Osteoblast (primary cell): Measurements from ENCODE around the gene KCTD13. TPM values are rescaled to one million over a fixed set of nuclear protein-coding genes. Genes with fewer than 3 reads are reported as not detected.
A peak's percentile ranks its signal among the peaks of the same experiment; 100 is the strongest.

Experiments
- DNase-seq: peaks from one replicate; pipeline ENCODE4 v3.0.0; 2011; ENCODE audit warnings: low spot score, mixed read lengths; ENCODE audit not compliant: insufficient read length; ENCODE audit errors: missing footprints
- H2AFZ ChIP-seq: 2 replicates; pipeline ENCODE4 v1.6.0; 2011; ENCODE audit warnings: mild to moderate bottlenecking, low read length
- H3K27ac ChIP-seq: 2 replicates; pipeline ENCODE4 v1.5.1; 2011; ENCODE audit warnings: mild to moderate bottlenecking, low read depth, low read length, moderate library complexity
- H3K27me3 ChIP-seq: 2 replicates; pipeline ENCODE4 v1.6.0; 2012; ENCODE audit warnings: mild to moderate bottlenecking, control low read depth, inconsistent platforms, low read length, moderate library complexity; ENCODE audit not compliant: insufficient read depth
- H3K36me3 ChIP-seq: 2 replicates; pipeline ENCODE4 v1.5.1; 2011; ENCODE audit warnings: mild to moderate bottlenecking, low read length, control low read depth, moderate library complexity; ENCODE audit not compliant: insufficient read depth
- H3K4me1 ChIP-seq: 2 replicates; pipeline ENCODE4 v1.5.1; 2011; ENCODE audit warnings: mild to moderate bottlenecking, low read length, control low read depth, moderate library complexity; ENCODE audit not compliant: insufficient read depth
- H3K4me2 ChIP-seq: 2 replicates; pipeline ENCODE4 v1.6.0; 2011; ENCODE audit warnings: mild to moderate bottlenecking, low read length; ENCODE audit not compliant: insufficient read depth
- H3K4me3 ChIP-seq: fragments of 200-600 bp; sonication (generic); 3 replicates; pipeline ENCODE4 v1.5.1; 2012; ENCODE audit warnings: mild to moderate bottlenecking, low read length, inconsistent platforms; ENCODE audit not compliant: insufficient read depth
- H3K79me2 ChIP-seq: 2 replicates; pipeline ENCODE4 v1.6.0; 2012; ENCODE audit warnings: mild to moderate bottlenecking, low read length, control low read depth, inconsistent platforms; ENCODE audit not compliant: insufficient read depth
- H3K9me3 ChIP-seq: 2 replicates; pipeline ENCODE4 v1.5.1; 2011; ENCODE audit warnings: low read depth, low read length, control low read depth
- H4K20me1 ChIP-seq: 2 replicates; pipeline ENCODE4 v1.6.0; 2012; ENCODE audit warnings: mild to moderate bottlenecking, low read length, control low read depth; ENCODE audit not compliant: insufficient read depth
- CTCF ChIP-seq: IDR thresholded peaks from 2 replicates; pipeline ENCODE4 v1.5.1; 2011; ENCODE audit warnings: mild to moderate bottlenecking, low read depth, low read length, moderate library complexity; ENCODE audit errors: extremely low read depth
- total RNA-seq: library from RNA; depleted of rRNA; stranded (reverse); fragments of >200 nt; gene quantifications from 2 replicates; pipeline ENCODE4 v1.2.3, GENCODE V29; 2012

KCTD13 gene
- total RNA-seq, 1 donor = 11.9 TPM

GRCh38 chr16:29968205-29968604 is 42.2 kb upstream of the KCTD13 start:
- Histone ChIP-seq H3K9me3 (no peaks in the 10 kb centered on the region), H3K27me3 (no peaks in the 10 kb centered on the region), H3K79me2 (peaks cover 5% of the 10 kb centered on the region), H3K27ac (no peak overlapping the region), H2AFZ (no peak overlapping the region), H3K36me3 (peaks cover 31% of the 10 kb centered on the region), H3K4me3 (no peak overlapping the region), H3K4me1 (peaks cover under 1% of the 10 kb centered on the region), H3K4me2 (no peak overlapping the region), H4K20me1 (no peaks in the 10 kb centered on the region)
- no peak for TF ChIP-seq CTCF
- no peak for DNase-seq

- no peaks in the 10 kb centered on the region for H4K20me1 ChIP-seq
- no peak for TF ChIP-seq CTCF
- DNase-seq = no peak
- H3K4me3 ChIP-seq = peak overlapping the region; percentile 74
- H2AFZ ChIP-seq = peak overlapping the region; percentile 77
- no peaks in the 10 kb centered on the region for H3K9me3 ChIP-seq
- H3K4me1 ChIP-seq = peaks cover 9% of the 10 kb centered on the region
- no peaks in the 10 kb centered on the region for H3K27me3 ChIP-seq
- H3K36me3 ChIP-seq = peaks cover 8% of the 10 kb centered on the region
- H3K4me2 ChIP-seq = peak overlapping the region; percentile 80
- H3K79me2 ChIP-seq = peaks cover 7% of the 10 kb centered on the region
- H3K27ac ChIP-seq = peak overlapping the region; percentile 61
These were observed 37.2 kb upstream of the KCTD13 start for GRCh38 chr16:29963021-29963743.

GRCh38 chr16:29962344-29962994 is 36.4 kb upstream of the KCTD13 start:
- DNase-seq = peak; percentile 91
- no peaks in the 10 kb centered on the region for H3K9me3 ChIP-seq

More at GRCh38 chr16:29962344-29962994, 36.4 kb upstream of the KCTD13 start:
- Histone ChIP-seq H3K27me3 (no peaks in the 10 kb centered on the region), H3K4me2 (peak overlapping the region; percentile 80), H3K4me1 (peaks cover 9% of the 10 kb centered on the region), H2AFZ (peak overlapping the region; percentile 77), H4K20me1 (no peaks in the 10 kb centered on the region), H3K4me3 (peak overlapping the region; percentile 74), H3K27ac (peak overlapping the region; percentile 61), H3K79me2 (peaks cover 7% of the 10 kb centered on the region), H3K36me3 (peaks cover 3% of the 10 kb centered on the region)
- TF ChIP-seq CTCF = no peak
